Fibroblast of lung (primary cell): Measurements from ENCODE around the gene COQ3. TPM values are rescaled to one million over a fixed set of nuclear protein-coding genes. Genes with fewer than 3 reads are reported as not detected.
"Not testable (repeated sequence)": the region's sequence is repeated elsewhere in the genome, so short reads cannot be mapped to it uniquely, and the experiment has no call there.

Source experiments
- DNase-seq, 2 donors: peaks; one replicate each; pipeline versions ENCODE4 v3.0.0 to v3.0.0-alpha.2; 2010; ENCODE audit warnings: low read depth in 2 of 2
- H2AFZ ChIP-seq: 2 replicates; pipeline ENCODE4 v1.5.1; 2012; ENCODE audit warnings: low read length, control low read depth, inconsistent platforms
- H3K27ac ChIP-seq: 2 replicates; pipeline ENCODE4 v1.5.1; 2011; ENCODE audit warnings: low read length, control low read depth; ENCODE audit not compliant: insufficient read depth
- H3K27me3 ChIP-seq: 2 replicates; pipeline ENCODE4 v1.5.1; 2011; ENCODE audit warnings: mild to moderate bottlenecking, low read length; ENCODE audit not compliant: control insufficient read depth, insufficient read depth
- H3K36me3 ChIP-seq: 2 replicates; pipeline ENCODE4 v1.5.1; 2011; ENCODE audit warnings: low read length; ENCODE audit not compliant: control insufficient read depth, insufficient read depth
- H3K4me1 ChIP-seq: 2 replicates; pipeline ENCODE4 v1.5.1; 2011; ENCODE audit warnings: low read length; ENCODE audit not compliant: control insufficient read depth, insufficient read depth; ENCODE audit errors: extremely low read depth
- H3K4me2 ChIP-seq: 2 replicates; pipeline ENCODE4 v1.5.1; 2011; ENCODE audit warnings: low read length, control low read depth; ENCODE audit not compliant: insufficient read depth; ENCODE audit errors: extremely low read depth
- H3K4me3 ChIP-seq, 4 experiments: fragments of 200-600 bp in 1 of 4; sonication (generic) in 1 of 4; replicated peaks in 1 of 4; 2 replicates each; pipeline ENCODE4 v1.5.1; 2011 to 2016; ENCODE audit warnings: low read length in 4 of 4, low read depth in 3 of 4, mild to moderate bottlenecking in 3 of 4, control low read depth in 2 of 4, inconsistent platforms in 1 of 4, mixed read lengths in 1 of 4; ENCODE audit not compliant: insufficient read depth in 1 of 4; ENCODE audit errors: control extremely low read depth in 1 of 4
- H3K79me2 ChIP-seq: 2 replicates; pipeline ENCODE4 v1.5.1; 2012; ENCODE audit warnings: mild to moderate bottlenecking, low read length, inconsistent platforms; ENCODE audit not compliant: control insufficient read depth, insufficient read depth
- H3K9ac ChIP-seq: 2 replicates; pipeline ENCODE4 v1.5.1; 2011; ENCODE audit warnings: mild to moderate bottlenecking, low read length, control low read depth; ENCODE audit not compliant: insufficient read depth
- H3K9me3 ChIP-seq: 2 replicates; pipeline ENCODE4 v1.5.1; 2012; ENCODE audit warnings: low read depth, low read length; ENCODE audit not compliant: control insufficient read depth, insufficient read depth
- H4K20me1 ChIP-seq: 2 replicates; pipeline ENCODE4 v1.5.1; 2011; ENCODE audit warnings: low read length; ENCODE audit not compliant: control insufficient read depth, insufficient read depth; ENCODE audit errors: extremely low read depth
- CTCF ChIP-seq, 2 donors: IDR thresholded peaks in 1 of 2; conservative IDR thresholded peaks in 1 of 2; 1 replicate in 1 of 2; 2 replicates in 1 of 2; pipeline ENCODE4 v1.5.1; 2011 to 2012; ENCODE audit warnings: low read length in 2 of 2, control low read depth in 1 of 2, inconsistent platforms in 1 of 2, low read depth in 1 of 2, mild to moderate bottlenecking in 1 of 2
- EZH2 ChIP-seq: IDR thresholded peaks from 2 replicates; pipeline ENCODE4 v1.5.1; 2012; ENCODE audit warnings: low read length, control low read depth, mild to moderate bottlenecking; ENCODE audit errors: missing control alignments
- polyA plus RNA-seq, 2 donors: library from polyadenylated mRNA; depleted of rRNA in 1 of 2; stranded (reverse) in 1 of 2; unstranded in 1 of 2; fragments of >200 nt; gene quantifications; 2 replicates each; pipeline ENCODE4 v1.2.1, GENCODE V29; 2011 to 2012; ENCODE audit warnings: missing spikeins in 1 of 2
- total RNA-seq: library from RNA; depleted of rRNA; stranded (reverse); fragments of >200 nt; gene quantifications from 2 replicates; pipeline ENCODE4 v1.2.1, GENCODE V29; 2014

The COQ3 gene
- total and polyA plus RNA-seq, 2 donors (not counting 1 experiment from before 2014, with no cell fraction given) = 5.3 to 13.3 TPM

GRCh38 chr6:99341862-99342455 lies 52.0 kb downstream of the COQ3 start:
- Histone ChIP-seq H3K4me2 (no peak overlapping the region), H3K4me1 (no peaks in the 10 kb centered on the region), H3K27me3 (no peaks in the 10 kb centered on the region), H3K9me3 (no peaks in the 10 kb centered on the region), H3K79me2 (no peaks in the 10 kb centered on the region), H3K9ac (no peak overlapping the region), H3K36me3 (no peaks in the 10 kb centered on the region), H3K4me3 (no peak overlapping the region), H4K20me1 (no peaks in the 10 kb centered on the region), H2AFZ (no peak overlapping the region), H3K27ac (no peak overlapping the region)
- TF ChIP-seq CTCF (conservative IDR thresholded peaks at IDR 0.05 in 1 of 2, IDR thresholded peaks at IDR 0.05 in 1 of 2; ENCODE audit: low read depth in 1 of 2, low read length in 2 of 2) (no peak), EZH2 (no peak)
- DNase-seq = no peak

GRCh38 chr6:99338188-99338587 lies 55.8 kb downstream of the COQ3 start:
- TF ChIP-seq EZH2 (no peak), CTCF (conservative IDR thresholded peaks at IDR 0.05 in 1 of 2, IDR thresholded peaks at IDR 0.05 in 1 of 2; ENCODE audit: low read depth in 1 of 2, low read length in 2 of 2) (no peak)
- Histone ChIP-seq H3K4me2 (no peak overlapping the region), H3K27me3 (no peaks in the 10 kb centered on the region), H4K20me1 (no peaks in the 10 kb centered on the region), H3K36me3 (no peaks in the 10 kb centered on the region), H3K4me3 (no peak overlapping the region), H3K79me2 (no peaks in the 10 kb centered on the region), H3K9ac (no peak overlapping the region), H3K9me3 (no peaks in the 10 kb centered on the region), H2AFZ (no peak overlapping the region), H3K4me1 (no peaks in the 10 kb centered on the region), H3K27ac (no peak overlapping the region)
- DNase-seq = no peak

GRCh38 chr6:99335298-99335697 lies 58.7 kb downstream of the COQ3 start:
- not testable (repeated sequence) for H3K9ac ChIP-seq, H3K36me3 ChIP-seq, H3K9me3 ChIP-seq, H2AFZ ChIP-seq, H3K4me2 ChIP-seq, H4K20me1 ChIP-seq, H3K27me3 ChIP-seq, H3K27ac ChIP-seq, H3K79me2 ChIP-seq, H3K4me3 ChIP-seq, DNase-seq, H3K4me1 ChIP-seq
